GM19324 (cell line): Measurements from ENCODE around the gene GINS1.

ENCODE experiments used
- ATAC-seq: cut with Tn5 transposase; IDR thresholded peaks from one replicate; pipeline ENCODE4 v1.9.1; 2021; ENCODE audit warnings: mild to moderate bottlenecking, moderate library complexity; ENCODE audit not compliant: unreplicated experiment, low FRiP score

Gene GINS1

GRCh38 chr20:25407311-25408169 is at the start of gene GINS1:
Gene GINS1 (plus strand): TSS chr20:25407673. CDS start chr20:25407821, 148 bp downstream.
- peak; percentile 92 for ATAC-seq

GRCh38 chr20:25360631-25361286 is 46.7 kb upstream of the GINS1 start:
- ATAC-seq, result no peak

- no peak for ATAC-seq
These were observed 46.2 kb upstream of the GINS1 start for GRCh38 chr20:25361287-25361683.

GRCh38 chr20:25364180-25364788 is 43.2 kb upstream of the GINS1 start:
- no peak for ATAC-seq

GRCh38 chr20:25364879-25365699 is 42.4 kb upstream of the GINS1 start:
- no peak for ATAC-seq

- ATAC-seq, result no peak
These were observed 38.9 kb upstream of the GINS1 start for GRCh38 chr20:25368526-25368925.

- ATAC-seq, result no peak
These were observed 38.5 kb upstream of the GINS1 start for GRCh38 chr20:25368976-25369375.

GRCh38 chr20:25369529-25369928 is 37.9 kb upstream of the GINS1 start:
- no peak for ATAC-seq

- ATAC-seq, result no peak
These were observed 37.5 kb upstream of the GINS1 start for GRCh38 chr20:25369971-25370370.

- ATAC-seq, result no peak
These were observed 34.7 kb upstream of the GINS1 start for GRCh38 chr20:25372584-25373336.

- ATAC-seq, result no peak
These were observed 32.6 kb upstream of the GINS1 start for GRCh38 chr20:25374842-25375241.

GRCh38 chr20:25376236-25376635 is 31.2 kb upstream of the GINS1 start:
- ATAC-seq, result no peak

GRCh38 chr20:25376886-25377285 is 30.6 kb upstream of the GINS1 start:
- ATAC-seq, result no peak

- no peak for ATAC-seq
These were observed 29.1 kb upstream of the GINS1 start for GRCh38 chr20:25378189-25378883.

- no peak for ATAC-seq
These were observed 28.4 kb upstream of the GINS1 start for GRCh38 chr20:25378884-25379733.

- no peak for ATAC-seq
These were observed 26.4 kb upstream of the GINS1 start for GRCh38 chr20:25380945-25381614.

GRCh38 chr20:25382704-25383370 is 24.6 kb upstream of the GINS1 start:
- no peak for ATAC-seq
